Stimulated activated CD8-positive, alpha-beta memory T cell treated with anti-CD3 and anti-CD28 coated beads, Interleukin-15, amount 100 ng/mL, for 1 hour (primary cell): ENCODE results near the gene ATG4D.
"Not testable (repeated sequence)": the region's sequence is repeated elsewhere in the genome, so short reads cannot be mapped to it uniquely, and the experiment has no call there.

Experiments
- DNase-seq: peaks from one replicate; pipeline ENCODE4 v3.0.0-alpha.2; 2020; ENCODE audit warnings: low read depth

The ATG4D gene

GRCh38 chr19:10519421-10519820, 24.3 kb upstream of the ATG4D start:
- no peak for DNase-seq

GRCh38 chr19:10520652-10521318, 22.9 kb upstream of the ATG4D start:
- no peak for DNase-seq

GRCh38 chr19:10521461-10522171, 22.1 kb upstream of the ATG4D start:
- no peak for DNase-seq

- DNase-seq, result no peak
These were observed 20.5 kb upstream of the ATG4D start for GRCh38 chr19:10523135-10523636.

- no peak for DNase-seq
These were observed 18.1 kb upstream of the ATG4D start for GRCh38 chr19:10525636-10526035.

- DNase-seq, result not testable (repeated sequence)
These were observed 16.8 kb upstream of the ATG4D start for GRCh38 chr19:10526887-10527286.

- no peak for DNase-seq
These were observed 11.2 kb upstream of the ATG4D start for GRCh38 chr19:10532457-10532856.

- no peak for DNase-seq
These were observed 9.9 kb upstream of the ATG4D start for GRCh38 chr19:10533646-10534386.

- DNase-seq, result no peak
These were observed 8.1 kb upstream of the ATG4D start for GRCh38 chr19:10535613-10536012.

GRCh38 chr19:10537668-10538067, 6.0 kb upstream of the ATG4D start:
- no peak for DNase-seq

GRCh38 chr19:10538204-10538983, 5.3 kb upstream of the ATG4D start:
- DNase-seq, result no peak

GRCh38 chr19:10539016-10539415, 4.7 kb upstream of the ATG4D start:
- not testable (repeated sequence) for DNase-seq

GRCh38 chr19:10543059-10543419, 665 bp upstream of the ATG4D start:
- no peak for DNase-seq

GRCh38 chr19:10544242-10544752, 593 bp downstream of the ATG4D start:
- DNase-seq, result no peak

GRCh38 chr19:10544753-10545251, 1.1 kb downstream of the ATG4D start:
- no peak for DNase-seq

GRCh38 chr19:10546817-10547216, 3.1 kb downstream of the ATG4D start:
- no peak for DNase-seq

- DNase-seq, result no peak
These were observed 5.1 kb downstream of the ATG4D start for GRCh38 chr19:10548746-10549276.

- DNase-seq, result no peak
These were observed 6.0 kb downstream of the ATG4D start for GRCh38 chr19:10549733-10550132.

GRCh38 chr19:10550336-10550735, 6.6 kb downstream of the ATG4D start:
- DNase-seq, result no peak

- not testable (repeated sequence) for DNase-seq
These were observed 7.3 kb downstream of the ATG4D start for GRCh38 chr19:10551006-10551405.

- DNase-seq, result no peak
These were observed 8.1 kb downstream of the ATG4D start for GRCh38 chr19:10551698-10552301.
